GM12865 (cell line): ENCODE data around the gene LRP2BP.
"Not testable (repeated sequence)": the region's sequence is repeated elsewhere in the genome, so short reads cannot be mapped to it uniquely, and the experiment has no call there.

Experiments
- DNase-seq: peaks from one replicate; pipeline ENCODE4 v3.0.0; 2010; ENCODE audit warnings: low read depth
- H3K4me3 ChIP-seq: 2 replicates; pipeline ENCODE4 v1.5.1; 2011; ENCODE audit warnings: mild to moderate bottlenecking, low read depth, low read length, control low read depth
- TF ChIP-seq, protein P1 (sequence below): IDR thresholded peaks from 2 replicates; pipeline ENCODE4 v1.5.1; 2011; ENCODE audit warnings: low read length, control low read depth, low read depth, inconsistent platforms; ENCODE audit not compliant: insufficient read depth; ENCODE audit errors: missing control alignments

LRP2BP gene

GRCh38 chr4:185334326-185334725 is 61.4 kb downstream of the LRP2BP start:
- H3K4me3 ChIP-seq: no peak overlapping the region
- DNase-seq: no peak
- TF ChIP-seq, protein P1, sequence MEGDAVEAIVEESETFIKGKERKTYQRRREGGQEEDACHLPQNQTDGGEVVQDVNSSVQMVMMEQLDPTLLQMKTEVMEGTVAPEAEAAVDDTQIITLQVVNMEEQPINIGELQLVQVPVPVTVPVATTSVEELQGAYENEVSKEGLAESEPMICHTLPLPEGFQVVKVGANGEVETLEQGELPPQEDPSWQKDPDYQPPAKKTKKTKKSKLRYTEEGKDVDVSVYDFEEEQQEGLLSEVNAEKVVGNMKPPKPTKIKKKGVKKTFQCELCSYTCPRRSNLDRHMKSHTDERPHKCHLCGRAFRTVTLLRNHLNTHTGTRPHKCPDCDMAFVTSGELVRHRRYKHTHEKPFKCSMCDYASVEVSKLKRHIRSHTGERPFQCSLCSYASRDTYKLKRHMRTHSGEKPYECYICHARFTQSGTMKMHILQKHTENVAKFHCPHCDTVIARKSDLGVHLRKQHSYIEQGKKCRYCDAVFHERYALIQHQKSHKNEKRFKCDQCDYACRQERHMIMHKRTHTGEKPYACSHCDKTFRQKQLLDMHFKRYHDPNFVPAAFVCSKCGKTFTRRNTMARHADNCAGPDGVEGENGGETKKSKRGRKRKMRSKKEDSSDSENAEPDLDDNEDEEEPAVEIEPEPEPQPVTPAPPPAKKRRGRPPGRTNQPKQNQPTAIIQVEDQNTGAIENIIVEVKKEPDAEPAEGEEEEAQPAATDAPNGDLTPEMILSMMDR: no peak

- DNase-seq: peak; percentile 92
- no peak overlapping the region for H3K4me3 ChIP-seq
- TF ChIP-seq, protein P1: no peak
These were observed 62.9 kb downstream of the LRP2BP start for GRCh38 chr4:185332575-185333464.

GRCh38 chr4:185329879-185330510 is 65.7 kb downstream of the LRP2BP start:
- H3K4me3 ChIP-seq: not testable (repeated sequence)

DNA sequence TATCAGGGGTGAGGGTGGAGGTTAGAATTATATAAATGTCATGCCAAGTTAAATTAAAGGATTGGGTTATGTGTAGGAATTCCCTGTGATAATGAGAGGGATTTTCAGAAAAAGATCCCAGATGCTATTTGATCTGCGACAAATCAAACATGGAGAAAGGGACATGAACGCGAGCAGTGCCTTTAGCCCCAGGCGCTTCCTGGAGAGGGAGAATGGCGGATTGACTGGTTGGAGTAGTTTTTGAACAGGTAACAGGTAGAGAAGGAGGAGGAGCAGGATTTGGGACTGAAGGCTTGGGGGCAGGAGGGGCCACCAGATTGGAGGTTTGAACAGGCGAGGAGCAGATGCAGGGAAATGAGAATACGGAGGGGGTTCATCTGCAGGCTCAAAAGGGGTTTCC is 67.1 kb downstream of the LRP2BP start:
- TF ChIP-seq, protein P1: no peak
- DNase-seq: no peak
- no peak overlapping the region for H3K4me3 ChIP-seq

More at GRCh38 chr4:185329879-185330510, 65.7 kb downstream of the LRP2BP start:
- DNase-seq: not testable (repeated sequence)

DNA sequence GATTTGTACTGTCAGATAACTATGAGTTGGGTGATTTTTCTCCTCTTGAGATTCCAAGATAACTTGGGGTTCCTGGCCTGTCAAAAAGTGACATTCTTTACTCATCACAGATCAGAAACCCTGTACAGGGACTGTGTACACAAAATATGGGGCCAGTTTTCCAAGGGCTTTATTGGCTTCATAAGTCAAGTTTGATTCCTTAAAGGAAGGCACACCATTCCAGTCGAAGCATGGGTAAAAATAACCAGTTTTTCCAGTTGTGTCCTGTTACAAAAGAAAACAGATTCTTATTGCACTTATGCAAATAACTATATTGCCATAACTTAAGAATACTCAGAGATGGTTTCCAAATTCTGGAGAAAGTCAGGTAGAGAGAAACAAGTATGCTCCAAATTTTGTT is 70.0 kb downstream of the LRP2BP start:
- DNase-seq, H3K4me3 ChIP-seq: not testable (repeated sequence)

DNA sequence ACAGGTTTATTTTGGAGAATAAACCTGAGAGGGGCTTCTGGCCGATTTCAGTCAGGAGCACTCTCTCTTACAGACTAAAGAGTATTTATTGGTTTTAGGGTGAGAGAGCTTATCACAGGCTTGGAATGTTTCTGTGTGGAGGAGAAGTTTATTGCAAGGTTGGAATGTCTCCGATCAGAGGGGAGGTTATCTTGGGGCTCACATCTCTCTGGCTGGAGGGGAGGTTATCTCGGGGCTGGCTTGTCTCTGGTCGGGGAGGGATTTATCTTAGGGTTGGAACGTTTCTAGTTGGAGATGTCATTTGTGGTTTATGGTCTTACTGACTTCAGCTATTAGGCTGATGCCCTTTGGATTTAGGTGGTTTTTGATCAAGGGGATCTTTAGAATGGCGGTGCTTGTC is 71.4 kb downstream of the LRP2BP start:
- H3K4me3 ChIP-seq: not testable (repeated sequence)

DNA sequence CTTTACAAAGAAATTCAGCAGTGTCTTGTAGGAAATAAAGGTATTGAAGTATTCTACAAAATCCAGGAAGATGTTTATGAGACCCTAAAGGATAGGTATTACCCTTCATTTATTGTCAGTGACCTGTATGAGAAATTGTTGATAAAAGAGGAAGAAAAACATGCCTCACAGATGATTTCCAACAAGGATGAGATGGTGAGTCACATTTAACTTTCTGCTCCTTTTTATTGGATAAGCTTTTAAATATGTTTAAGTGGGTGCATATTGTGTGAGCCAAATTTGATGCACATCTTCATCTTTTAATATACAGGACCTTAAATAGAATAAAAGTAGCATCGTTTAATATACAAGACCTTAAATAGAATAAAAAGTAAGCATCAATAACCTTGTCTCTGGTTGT is 72.1 kb downstream of the LRP2BP start:
- TF ChIP-seq, protein P1: no peak
- DNase-seq: no peak
- H3K4me3 ChIP-seq: no peak overlapping the region

More for the DNA sequence above, 71.4 kb downstream of the LRP2BP start:
- DNase-seq: not testable (repeated sequence)

DNA sequence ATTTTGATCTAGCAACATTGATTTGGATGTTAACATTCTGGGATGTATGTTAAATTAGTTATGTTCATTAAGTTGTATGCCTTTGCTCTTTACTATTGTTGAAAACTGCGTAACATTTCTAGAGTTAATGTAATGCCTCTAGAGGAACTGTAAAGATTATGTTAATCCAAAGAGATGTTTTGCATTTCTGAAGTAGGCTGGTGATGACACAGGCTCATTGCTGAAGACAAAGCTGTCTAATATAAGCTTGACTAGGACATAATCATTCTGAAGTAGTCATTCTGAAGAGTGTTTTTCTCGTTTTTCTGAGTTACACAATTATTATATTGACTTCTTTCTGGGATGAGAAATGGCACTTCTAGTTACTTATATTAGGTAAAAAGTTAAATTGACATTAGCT is 72.9 kb downstream of the LRP2BP start:
- TF ChIP-seq, protein P1: no peak
- H3K4me3 ChIP-seq: no peak overlapping the region
- DNase-seq: no peak
